B cell (primary cell): ENCODE measurements around the gene PIK3CD. TPM values are rescaled to one million over a fixed set of nuclear protein-coding genes. Genes with fewer than 3 reads are reported as not detected.
"Not testable (repeated sequence)": the region's sequence is repeated elsewhere in the genome, so short reads cannot be mapped to it uniquely, and the experiment has no call there.

Experiments
- ATAC-seq: fragments of 200-7000 bp; cut with Tn5 transposase; one replicate; pipeline ENCODE4 v1.10.0; 2021; ENCODE audit warnings: low read depth, mild to moderate bottlenecking, moderate number of reproducible peaks, moderate library complexity
- CTCF ChIA-PET: fragments of 350-600 bp; sonication (Branson Sonifier 250); formaldehyde crosslinking; loops from one replicate; lab custom pipeline; 2021; ENCODE audit warnings: antibody characterized with exemption, inconsistent platforms; lab: Charles Lee
- POLR2A ChIA-PET: fragments of 350-600 bp; sonication (Branson Sonifier 250); formaldehyde crosslinking; loops from one replicate; lab custom pipeline; 2021; ENCODE audit warnings: antibody characterized with exemption; lab: Charles Lee
- DNase-seq: peaks from one replicate; pipeline ENCODE4 v3.0.0; 2013
- H2AFZ ChIP-seq: 2 replicates; pipeline ENCODE4 v1.6.1; 2012; ENCODE audit warnings: mild to moderate bottlenecking, low read depth, low read length; ENCODE audit not compliant: insufficient read depth, poor library complexity, severe bottlenecking
- H3K27ac ChIP-seq, 2 donors: 1 replicate in 1 of 2; 2 replicates in 1 of 2; pipeline ENCODE4 v1.5.1; 2012 to 2013; ENCODE audit warnings: low read length in 2 of 2, mild to moderate bottlenecking in 2 of 2, moderate library complexity in 1 of 2
- H3K27me3 ChIP-seq, 4 experiments: fragments of 200-600 bp in 1 of 4; sonication (generic) in 1 of 4; replicated peaks in 1 of 4; 1 replicate in 2 of 4; 2 replicates in 2 of 4; pipeline versions ENCODE4 v1.6.1 to v1.7.0; 2013 to 2016; ENCODE audit warnings: low read length in 3 of 4, mild to moderate bottlenecking in 2 of 4, mixed read lengths in 1 of 4, moderate library complexity in 1 of 4; ENCODE audit not compliant: insufficient read depth in 4 of 4, control insufficient read depth in 3 of 4; ENCODE audit errors: control extremely low read depth in 1 of 4
- H3K36me3 ChIP-seq, 2 experiments: replicated peaks in 1 of 2; 1 replicate in 1 of 2; 2 replicates in 1 of 2; pipeline versions ENCODE4 v1.6.1 to v1.7.1; 2013; ENCODE audit warnings: low read length in 1 of 2; ENCODE audit not compliant: insufficient read depth in 2 of 2, control insufficient read depth in 1 of 2; ENCODE audit errors: control extremely low read depth in 1 of 2, extremely low read depth in 1 of 2
- H3K4me1 ChIP-seq, 2 donors: fragments of 200-600 bp in 1 of 2; sonication (generic) in 1 of 2; 1 replicate in 1 of 2; 2 replicates in 1 of 2; pipeline versions ENCODE4 v1.5.1 to v1.6.1; 2013 to 2017; ENCODE audit warnings: low read length in 2 of 2; ENCODE audit not compliant: control insufficient read depth in 2 of 2, insufficient read depth in 2 of 2
- H3K4me2 ChIP-seq: replicated peaks from 2 replicates; pipeline ENCODE3; 2012; ENCODE audit warnings: mild to moderate bottlenecking, low read depth, low read length; ENCODE audit not compliant: poor library complexity, severe bottlenecking
- H3K4me3 ChIP-seq, 5 experiments: fragments of 200-600 bp in 1 of 5; sonication (generic) in 1 of 5; 1 replicate in 3 of 5; 2 replicates in 2 of 5; pipeline versions ENCODE4 v1.5.1 to v1.7.0; 2011 to 2016; ENCODE audit warnings: low read length in 4 of 5, mild to moderate bottlenecking in 4 of 5, low read depth in 2 of 5, control low read depth in 1 of 5, moderate library complexity in 1 of 5; ENCODE audit not compliant: insufficient read depth in 1 of 5; ENCODE audit errors: control extremely low read depth in 1 of 5, extremely low read depth in 1 of 5
- H3K79me2 ChIP-seq: fragments of 200-600 bp; sonication (generic); one replicate; pipeline ENCODE4 v1.6.0; 2016; ENCODE audit warnings: low read length; ENCODE audit not compliant: control insufficient read depth, insufficient read depth
- H3K9ac ChIP-seq: fragments of 200-600 bp; sonication (generic); 2 replicates; pipeline ENCODE4 v1.6.1; 2017; ENCODE audit warnings: mild to moderate bottlenecking, low read length, moderate library complexity
- H3K9me3 ChIP-seq, 3 donors: one replicate each; pipeline versions ENCODE4 v1.6.1 to v1.7.1; 2013; ENCODE audit warnings: low read length in 2 of 3; ENCODE audit not compliant: control insufficient read depth in 2 of 3, insufficient read depth in 1 of 3; ENCODE audit errors: control extremely low read depth in 1 of 3
- H4K20me1 ChIP-seq: 2 replicates; pipeline ENCODE4 v1.6.0; 2012; ENCODE audit warnings: mild to moderate bottlenecking, low read length; ENCODE audit not compliant: insufficient read depth, control insufficient read depth, poor library complexity, severe bottlenecking
- H3K27ac Mint-ChIP-seq: one replicate; pipeline ENCODE4 v1.8.0; 2021; ENCODE audit warnings: mixed read lengths
- H3K27me3 Mint-ChIP-seq: one replicate; pipeline ENCODE4 v1.8.0; 2021; ENCODE audit warnings: mixed read lengths
- H3K4me1 Mint-ChIP-seq: one replicate; pipeline ENCODE4 v1.8.0; 2021; ENCODE audit warnings: mixed read lengths
- H3K4me3 Mint-ChIP-seq: one replicate; pipeline ENCODE4 v1.8.0; 2021; ENCODE audit warnings: mixed read lengths
- H3K9me3 Mint-ChIP-seq: one replicate; pipeline ENCODE4 v1.8.0; 2022; ENCODE audit warnings: mixed read lengths; ENCODE audit not compliant: insufficient read depth
- CTCF ChIP-seq: fragments of 200-600 bp; IDR thresholded peaks from one replicate; pipeline ENCODE4 v1.8.0; 2022; ENCODE audit warnings: antibody characterized with exemption, mild to moderate bottlenecking
- EZH2 ChIP-seq: IDR thresholded peaks from 2 replicates; pipeline ENCODE4 v1.6.1; 2012; ENCODE audit warnings: borderline replicate concordance, low read depth, mild to moderate bottlenecking, moderate library complexity, low read length; ENCODE audit not compliant: insufficient read depth, poor library complexity, severe bottlenecking
- WGBS: methylation state at CpG from one replicate; pipeline ENCODE4 v1.1.5; 2013; ENCODE audit warnings: missing lambda C conversion rate; ENCODE audit not compliant: insufficient coverage; 5-methylcytosine and 5-hydroxymethylcytosine counted together
- intact Hi-C: fragments of 100-400 bp; cut with micrococcal nuclease; formaldehyde crosslinking; loops from one replicate; pipeline ENCODE4 v1.10.0; 2022
- polyA plus RNA-seq: library from polyadenylated mRNA; depleted of rRNA; stranded (reverse); fragments of >200 nt; gene quantifications from 2 replicates; pipeline ENCODE4 v1.2.3, GENCODE V29; 2012
- total RNA-seq, 2 donors: library from RNA; stranded (reverse); fragments of 120-200 nt in 1 of 2; gene quantifications; 1 replicate in 1 of 2; 2 replicates in 1 of 2; pipeline versions ENCODE4 v1.2.3 to v1.2.4, GENCODE V29; 2013 to 2022

PIK3CD gene
- total and polyA plus RNA-seq, 2 donors (not counting 1 experiment from before 2014, with no cell fraction given) = 144 to 222 TPM

GRCh38 chr1:9710037-9710436 lies 58.5 kb downstream of the PIK3CD start:
- POLR2A ChIA-PET = no interaction called here
- peaks cover 5 to 54% of the 10 kb centered on the region in 2 experiments for H3K36me3 ChIP-seq
- no peak overlapping the region for H2AFZ ChIP-seq
- H3K9me3 ChIP-seq = no peaks in the 10 kb centered on the region
- H3K27ac Mint-ChIP-seq = peak overlapping the region; percentile 44
- H3K79me2 ChIP-seq = peaks cover 93% of the 10 kb centered on the region
- H3K27me3 Mint-ChIP-seq = no peaks in the 10 kb centered on the region
- peaks cover 66% of the 10 kb centered on the region for H4K20me1 ChIP-seq
- no peak for TF ChIP-seq EZH2
- TF ChIP-seq CTCF = no peak
- H3K9me3 Mint-ChIP-seq = no peaks in the 10 kb centered on the region
- peaks cover 30% of the 10 kb centered on the region for H3K4me1 Mint-ChIP-seq
- CTCF ChIA-PET = interaction anchor here (0.6 to 4.2 kb wide), 4 partner anchors 11 to 93 kb away, joined by 3 to 15 read pairs (median 4); no protein-coding TSS in a partner anchor
- WGBS = 98% methylated on average over 8 of the region's 8 CpGs
- H3K4me2 ChIP-seq = no peak overlapping the region
- ATAC-seq = no peak
- DNase-seq = no peak
- H3K4me1 ChIP-seq = peaks cover 16 to 30% of the 10 kb centered on the region in 2 donors
- no peaks in the 10 kb centered on the region for H3K27me3 ChIP-seq
- no peak overlapping the region for H3K4me3 ChIP-seq
- intact Hi-C loops = no loop called here
- peak overlapping the region in 1 of 2 donors; percentile 8 for H3K27ac ChIP-seq
- H3K9ac ChIP-seq = no peak overlapping the region
- H3K4me3 Mint-ChIP-seq = no peak overlapping the region

- Mint-ChIP-seq H3K4me3 (no peak overlapping the region), H3K27ac (peak overlapping the region; percentile 53), H3K4me1 (peaks cover 29% of the 10 kb centered on the region), H3K27me3 (no peaks in the 10 kb centered on the region), H3K9me3 (no peaks in the 10 kb centered on the region)
- Histone ChIP-seq H2AFZ (no peak overlapping the region), H3K27me3 (no peaks in the 10 kb centered on the region), H3K4me2 (no peak overlapping the region), H3K9ac (no peak overlapping the region), H3K36me3 (peaks cover 3 to 64% of the 10 kb centered on the region in 2 experiments), H3K4me1 (peaks cover 22 to 37% of the 10 kb centered on the region in 2 donors), H3K79me2 (peaks cover 93% of the 10 kb centered on the region), H3K4me3 (no peak overlapping the region), H4K20me1 (peaks cover 52% of the 10 kb centered on the region), H3K9me3 (no peaks in the 10 kb centered on the region), H3K27ac (peak overlapping the region in 1 of 2 donors; percentile 34)
- intact Hi-C loops = no loop called here
- POLR2A ChIA-PET = interaction anchor here (0.6 to 0.8 kb wide), 2 partner anchors 9 to 684 kb away, joined by 3 to 4 read pairs; no protein-coding TSS in a partner anchor
- TF ChIP-seq CTCF (no peak), EZH2 (no peak)
- WGBS = no CpG with 5 or more reads among the region's 9 CpGs
- DNase-seq = no peak
- no peak for ATAC-seq
- CTCF ChIA-PET = interaction anchor here (0.8 to 2.1 kb wide), 6 partner anchors 9 to 157 kb away, joined by 3 to 5 read pairs (median 3); no protein-coding TSS in a partner anchor
Observed at GRCh38 chr1:9711466-9712020, 60.0 kb downstream of the PIK3CD start.

GRCh38 chr1:9712767-9713166 lies 61.2 kb downstream of the PIK3CD start:
- WGBS = 96% methylated on average over 3 of the region's 7 CpGs
- DNase-seq, POLR2A ChIA-PET, H2AFZ ChIP-seq, H3K4me3 ChIP-seq, H3K9me3 ChIP-seq, H3K27me3 ChIP-seq, H3K9me3 Mint-ChIP-seq, ATAC-seq, H3K27me3 Mint-ChIP-seq, intact Hi-C loops, H3K9ac ChIP-seq, H3K4me2 ChIP-seq, H3K4me3 Mint-ChIP-seq: not testable (repeated sequence)
- CTCF ChIA-PET = interaction anchor here (0.6 to 5.9 kb wide), 6 partner anchors 8 to 156 kb away, joined by 3 to 78 read pairs (median 4); no protein-coding TSS in a partner anchor
- Mint-ChIP-seq H3K4me1 (peaks cover 33% of the 10 kb centered on the region), H3K27ac (peak overlapping the region; percentile 32)
- H3K27ac ChIP-seq = peak overlapping the region; percentile 24 to 33
- H3K79me2 ChIP-seq = peaks cover 93% of the 10 kb centered on the region
- H4K20me1 ChIP-seq = peaks cover 42% of the 10 kb centered on the region
- H3K4me1 ChIP-seq = peaks cover 34 to 49% of the 10 kb centered on the region in 2 donors
- H3K36me3 ChIP-seq = peaks cover 2 to 69% of the 10 kb centered on the region in 2 experiments
